Brain microvascular endothelial cell (primary cell): ENCODE data around the gene TIMM10B.

Source experiments
- DNase-seq: peaks from one replicate; pipeline ENCODE4 v3.0.0-alpha.2; 2020
- H3K27ac ChIP-seq: fragments of 250-450 bp; sonication (Bioruptor Pico); 2 replicates; pipeline ENCODE4 v1.5.1; 2020; ENCODE audit warnings: mild to moderate bottlenecking, moderate library complexity
- H3K27me3 ChIP-seq: fragments of 250-450 bp; sonication (Bioruptor Pico); replicated peaks from 2 replicates; pipeline ENCODE4 v1.5.1; 2020; ENCODE audit warnings: mild to moderate bottlenecking
- H3K36me3 ChIP-seq: fragments of 250-450 bp; sonication (Bioruptor Pico); replicated peaks from 2 replicates; pipeline ENCODE4 v1.5.1; 2020; ENCODE audit warnings: mild to moderate bottlenecking
- H3K4me3 ChIP-seq: 2 replicates; pipeline ENCODE4 v1.5.1; 2011; ENCODE audit warnings: low read depth, mild to moderate bottlenecking, control low read depth, low read length, moderate library complexity
- CTCF ChIP-seq: IDR thresholded peaks from 2 replicates; pipeline ENCODE4 v1.5.1; 2011; ENCODE audit warnings: low read depth, mild to moderate bottlenecking, moderate library complexity, low read length, control low read depth, inconsistent platforms; ENCODE audit errors: missing control alignments
- in situ Hi-C: cut with HindIII; loops from 2 replicates; pipeline ENCODE4 v1.10.0; 2017; ENCODE audit warnings: low sequenced_read_pairs, low pct_ligation_motif_present

Gene TIMM10B

GRCh38 chr11:6486938-6487337 is 5.6 kb downstream of the TIMM10B start:
- no peak for DNase-seq
- Histone ChIP-seq H3K27ac (no peak overlapping the region), H3K36me3 (peaks cover 29% of the 10 kb centered on the region), H3K27me3 (no peaks in the 10 kb centered on the region), H3K4me3 (no peak overlapping the region)
- TF ChIP-seq CTCF = no peak
- in situ Hi-C loops = no loop called here

- no peak for DNase-seq
- TF ChIP-seq CTCF = no peak
- Histone ChIP-seq H3K27me3 (no peaks in the 10 kb centered on the region), H3K27ac (no peak overlapping the region), H3K4me3 (no peak overlapping the region), H3K36me3 (peaks cover 25% of the 10 kb centered on the region)
- in situ Hi-C loops = no loop called here
Measured at GRCh38 chr11:6488342-6488741, 7.0 kb downstream of the TIMM10B start.

- no peaks in the 10 kb centered on the region for H3K27me3 ChIP-seq
Measured at GRCh38 chr11:6488821-6489220, 7.5 kb downstream of the TIMM10B start.

GRCh38 chr11:6489306-6489705 is 8.0 kb downstream of the TIMM10B start:
- Histone ChIP-seq H3K27ac (no peak overlapping the region), H3K36me3 (peaks cover 24% of the 10 kb centered on the region), H3K4me3 (no peak overlapping the region), H3K27me3 (no peaks in the 10 kb centered on the region)
- no peak for TF ChIP-seq CTCF
- in situ Hi-C loops = no loop called here
- DNase-seq = no peak

More at GRCh38 chr11:6488821-6489220, 7.5 kb downstream of the TIMM10B start:
- Histone ChIP-seq H3K27ac (no peak overlapping the region), H3K4me3 (no peak overlapping the region), H3K36me3 (peaks cover 24% of the 10 kb centered on the region)
- in situ Hi-C loops = no loop called here
- TF ChIP-seq CTCF = no peak
- no peak for DNase-seq

- no peaks in the 10 kb centered on the region for H3K27me3 ChIP-seq
- in situ Hi-C loops = no loop called here
- peaks cover 9% of the 10 kb centered on the region for H3K36me3 ChIP-seq
- no peak within 1 kb of the TSS for H3K27ac ChIP-seq
- no peak for TF ChIP-seq CTCF
- no peak within 1 kb of the TSS for H3K4me3 ChIP-seq
- no peak for DNase-seq
Measured at GRCh38 chr11:6497069-6497839, 16.0 kb downstream of the TIMM10B start, which contains the start of gene DNHD1. TSS of gene DNHD1 (plus strand) at chr11:6497280. CDS start at chr11:6498216, 936 bp downstream.

GRCh38 chr11:6498121-6498520 is 16.8 kb downstream of the TIMM10B start:
- H3K36me3 ChIP-seq = peaks cover 5% of the 10 kb centered on the region
- no peak overlapping the region for H3K4me3 ChIP-seq
- no peak overlapping the region for H3K27ac ChIP-seq
- no peaks in the 10 kb centered on the region for H3K27me3 ChIP-seq
- no peak for TF ChIP-seq CTCF
- DNase-seq = no peak
- in situ Hi-C loops = no loop called here
